Suprapubic skin (tissue), 4 donors: ENCODE results near the gene ASIC2. TPM values are rescaled to one million over a fixed set of nuclear protein-coding genes. Genes with fewer than 3 reads are reported as not detected.

Source experiments
- DNase-seq, 2 donors: peaks; one replicate each; pipeline ENCODE4 v3.0.0-alpha.2; 2019; ENCODE audit warnings: low spot score in 2 of 2
- H3K27ac ChIP-seq: fragments of 200-600 bp; sonication (generic); one replicate; pipeline ENCODE4 v1.5.1; 2019
- H3K27me3 ChIP-seq: fragments of 200-600 bp; sonication (generic); one replicate; pipeline ENCODE4 v1.5.1; 2019
- H3K36me3 ChIP-seq: fragments of 200-600 bp; sonication (generic); one replicate; pipeline ENCODE4 v1.5.1; 2019
- H3K4me1 ChIP-seq: fragments of 200-600 bp; sonication (generic); one replicate; pipeline ENCODE4 v1.5.1; 2019
- H3K4me3 ChIP-seq: fragments of 200-600 bp; sonication (generic); one replicate; pipeline ENCODE4 v1.5.1; 2019; ENCODE audit warnings: mild to moderate bottlenecking
- H3K9me3 ChIP-seq: fragments of 200-600 bp; sonication (generic); one replicate; pipeline ENCODE4 v1.5.1; 2019
- CTCF ChIP-seq, 2 donors: fragments of 200-600 bp in 1 of 2; fragments of 450-650 bp in 1 of 2; sonication (generic) in 1 of 2; IDR thresholded peaks; one replicate each; pipeline ENCODE4 v1.5.1; 2016 to 2019; ENCODE audit warnings: antibody characterized with exemption in 2 of 2, mild to moderate bottlenecking in 1 of 2, moderate library complexity in 1 of 2
- EP300 ChIP-seq: sonication (generic); formaldehyde crosslinking; IDR thresholded peaks from one replicate; pipeline ENCODE4 v1.6.1; 2017; ENCODE audit warnings: antibody characterized with exemption
- POLR2A ChIP-seq, 2 donors: fragments of 450-650 bp; IDR thresholded peaks; one replicate each; pipeline ENCODE4 v1.6.1; 2017; ENCODE audit warnings: antibody characterized with exemption in 2 of 2, mild to moderate bottlenecking in 2 of 2, moderate library complexity in 2 of 2
- POLR2AphosphoS5 ChIP-seq, 3 donors: sonication (generic); formaldehyde crosslinking; IDR thresholded peaks; one replicate each; pipeline ENCODE4 v1.6.1; 2017; ENCODE audit warnings: antibody characterized with exemption in 3 of 3
- WGBS: methylation state at CpG from one replicate; pipeline ENCODE4 v1.1.5; 2018; 5-methylcytosine and 5-hydroxymethylcytosine counted together
- total RNA-seq, 4 donors: library from RNA; depleted of rRNA; stranded (reverse); fragments of >200 nt; gene quantifications; one replicate each; pipeline ENCODE4 v1.1.0, GENCODE V29; 2016

Gene ASIC2
- total RNA-seq, 4 donors from 2014 or later = not detected

GRCh38 chr17:33179151-33179550, 113.9 kb downstream of the ASIC2 start:
- H3K27me3 ChIP-seq = peaks cover 23% of the 10 kb centered on the region
- TF ChIP-seq POLR2A (IDR thresholded peaks at IDR 0.05) (no peak), EP300 (no peak), CTCF (IDR thresholded peaks at IDR 0.05) (no peak), POLR2AphosphoS5 (IDR thresholded peaks at IDR 0.05) (no peak)
- no peak overlapping the region for H3K27ac ChIP-seq
- DNase-seq = no peak
- no peak overlapping the region for H3K4me3 ChIP-seq
- H3K36me3 ChIP-seq = no peaks in the 10 kb centered on the region
- no peaks in the 10 kb centered on the region for H3K4me1 ChIP-seq
- WGBS = 43% methylated on average over 4 of the region's 4 CpGs
- H3K9me3 ChIP-seq = no peaks in the 10 kb centered on the region

- H3K27me3 ChIP-seq = peaks cover 25% of the 10 kb centered on the region
- no peak for TF ChIP-seq CTCF (IDR thresholded peaks at IDR 0.05)
- no peak for TF ChIP-seq POLR2AphosphoS5 (IDR thresholded peaks at IDR 0.05)
- TF ChIP-seq POLR2A (IDR thresholded peaks at IDR 0.05) = no peak
- no peak for TF ChIP-seq EP300
- no peaks in the 10 kb centered on the region for H3K36me3 ChIP-seq
- WGBS = 64% methylated on average over 3 of the region's 3 CpGs
- DNase-seq = no peak
- H3K4me3 ChIP-seq = no peak overlapping the region
- no peak overlapping the region for H3K27ac ChIP-seq
- no peaks in the 10 kb centered on the region for H3K9me3 ChIP-seq
- no peaks in the 10 kb centered on the region for H3K4me1 ChIP-seq
Observed at GRCh38 chr17:33178681-33179080, 114.4 kb downstream of the ASIC2 start.

DNA sequence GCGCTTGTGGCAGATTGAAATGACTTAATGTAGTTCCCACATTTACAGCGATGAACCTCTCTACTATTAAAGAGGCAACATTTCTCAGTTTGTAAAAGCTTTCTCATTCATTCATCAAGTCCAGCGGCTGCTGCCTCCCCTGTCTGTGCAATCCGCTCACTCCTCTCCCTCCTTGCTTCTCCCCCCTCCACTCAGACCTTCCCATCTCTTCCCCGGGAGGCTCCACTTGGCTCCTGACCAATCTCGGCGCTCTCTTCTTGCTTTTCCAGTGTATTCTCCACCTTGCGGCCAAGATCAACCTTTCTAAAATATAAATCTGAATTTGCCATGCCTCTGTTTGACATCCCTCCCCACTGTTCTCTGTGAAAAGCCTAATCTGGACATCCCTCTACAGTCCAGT, 117.5 kb downstream of the ASIC2 start:
- H3K4me1 ChIP-seq = no peaks in the 10 kb centered on the region
- no peak for TF ChIP-seq POLR2A (IDR thresholded peaks at IDR 0.05)
- no peak for TF ChIP-seq POLR2AphosphoS5 (IDR thresholded peaks at IDR 0.05)
- no peak for DNase-seq
- H3K36me3 ChIP-seq = no peaks in the 10 kb centered on the region
- H3K9me3 ChIP-seq = no peaks in the 10 kb centered on the region
- H3K27me3 ChIP-seq = peaks cover 31% of the 10 kb centered on the region
- H3K4me3 ChIP-seq = no peak overlapping the region
- no peak overlapping the region for H3K27ac ChIP-seq
- WGBS = 50% methylated on average over 8 of the region's 8 CpGs

GRCh38 chr17:33171931-33172330, 121.2 kb downstream of the ASIC2 start:
- H3K4me1 ChIP-seq = no peaks in the 10 kb centered on the region
- no peaks in the 10 kb centered on the region for H3K9me3 ChIP-seq
- H3K27ac ChIP-seq = no peak overlapping the region
- no peaks in the 10 kb centered on the region for H3K36me3 ChIP-seq
- WGBS = 80% methylated on average over 2 of the region's 2 CpGs
- TF ChIP-seq POLR2AphosphoS5 (IDR thresholded peaks at IDR 0.05) (no peak), POLR2A (IDR thresholded peaks at IDR 0.05) (no peak), EP300 (no peak), CTCF (IDR thresholded peaks at IDR 0.05) (no peak)
- H3K4me3 ChIP-seq = no peak overlapping the region
- DNase-seq = no peak
- H3K27me3 ChIP-seq = peaks cover 40% of the 10 kb centered on the region

DNA sequence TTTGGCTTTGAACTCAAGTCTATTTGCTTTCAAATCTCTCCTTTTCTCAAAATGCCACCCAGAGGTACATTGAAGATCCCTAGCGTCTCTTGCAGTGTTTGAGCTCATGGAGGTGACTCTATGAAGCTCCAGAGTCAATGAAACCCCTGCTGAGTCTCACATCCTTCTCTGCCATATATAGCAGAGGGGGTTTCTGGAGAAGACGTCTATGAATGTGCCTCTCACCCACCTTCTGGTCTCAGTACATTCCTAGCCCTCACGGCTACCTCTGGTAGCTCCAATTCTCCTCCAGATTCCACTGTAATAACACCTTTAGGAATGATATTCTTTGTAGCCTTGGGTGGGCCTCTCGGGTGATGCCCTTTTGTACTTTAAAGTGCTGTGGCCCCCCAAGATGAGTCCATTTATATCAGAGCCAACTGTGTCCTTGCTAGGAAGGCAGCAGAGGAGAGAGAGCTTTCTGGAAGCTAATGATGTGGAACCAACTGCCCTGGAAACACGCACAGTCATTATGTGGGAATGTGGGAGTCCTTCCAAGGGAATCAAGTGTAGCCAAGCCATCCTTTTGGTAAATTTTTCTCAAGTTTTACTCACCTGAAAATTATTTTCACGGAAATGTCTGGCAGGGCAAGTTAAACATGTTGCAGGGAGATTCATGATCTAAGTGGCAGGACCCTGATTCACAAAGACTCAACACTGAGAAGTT, 123.4 kb downstream of the ASIC2 start:
- H3K4me1 ChIP-seq = peaks cover 2% of the 10 kb centered on the region
- no peak overlapping the region for H3K27ac ChIP-seq
- 67% methylated on average over 6 of the region's 6 CpGs for WGBS
- H3K9me3 ChIP-seq = no peaks in the 10 kb centered on the region
- no peak for DNase-seq
- no peak for TF ChIP-seq POLR2AphosphoS5 (IDR thresholded peaks at IDR 0.05)
- no peak for TF ChIP-seq EP300
- TF ChIP-seq CTCF (IDR thresholded peaks at IDR 0.05) = no peak
- TF ChIP-seq POLR2A (IDR thresholded peaks at IDR 0.05) = no peak
- peaks cover 30% of the 10 kb centered on the region for H3K27me3 ChIP-seq
- H3K36me3 ChIP-seq = no peaks in the 10 kb centered on the region
- H3K4me3 ChIP-seq = no peak overlapping the region
